HG03571 (cell line): Measurements from ENCODE around the gene NKD1.

Source experiments
- ATAC-seq: cut with Tn5 transposase; IDR thresholded peaks from one replicate; pipeline ENCODE4 v1.9.1; 2021; ENCODE audit not compliant: unreplicated experiment

The NKD1 gene

DNA sequence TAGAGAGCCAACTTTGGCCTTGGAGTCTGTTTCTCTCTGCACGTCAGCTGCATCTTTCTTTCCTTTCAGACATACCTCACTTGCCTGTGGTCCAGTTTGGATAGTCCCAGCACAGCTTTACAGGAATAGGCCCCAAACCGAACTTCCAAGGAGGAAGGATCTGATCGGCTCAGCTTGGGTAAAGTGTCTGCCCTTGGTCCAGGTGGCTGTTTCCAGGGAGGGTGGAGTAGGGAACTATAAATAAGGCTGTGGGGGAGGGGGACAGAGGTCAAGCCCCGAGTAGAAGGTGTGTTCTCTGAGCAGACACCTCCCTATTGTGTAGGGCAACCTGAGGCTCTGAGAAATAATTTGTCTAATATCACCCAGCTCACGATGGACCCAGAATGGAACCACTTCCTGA is 29.2 kb upstream of the NKD1 start:
- ATAC-seq, result no peak

DNA sequence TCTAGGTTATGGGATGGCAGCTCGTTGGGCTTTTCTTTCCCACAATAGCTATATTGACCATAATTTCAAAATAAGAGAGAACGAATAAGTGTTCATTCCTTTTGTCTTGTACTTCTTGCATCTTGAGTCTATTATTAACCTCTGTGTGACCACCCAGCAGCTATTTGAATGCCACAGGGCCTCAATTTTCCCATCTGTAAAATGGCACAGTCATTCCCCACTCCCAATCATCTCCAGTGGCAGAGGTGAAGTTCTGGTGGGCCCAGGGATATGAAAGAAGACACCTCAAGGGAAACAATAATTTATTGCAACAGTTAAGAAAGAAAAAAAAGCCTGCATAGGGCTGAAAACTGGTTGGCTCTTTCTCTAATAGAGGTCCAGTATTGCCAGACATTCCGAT is 28.6 kb upstream of the NKD1 start:
- no peak for ATAC-seq

DNA sequence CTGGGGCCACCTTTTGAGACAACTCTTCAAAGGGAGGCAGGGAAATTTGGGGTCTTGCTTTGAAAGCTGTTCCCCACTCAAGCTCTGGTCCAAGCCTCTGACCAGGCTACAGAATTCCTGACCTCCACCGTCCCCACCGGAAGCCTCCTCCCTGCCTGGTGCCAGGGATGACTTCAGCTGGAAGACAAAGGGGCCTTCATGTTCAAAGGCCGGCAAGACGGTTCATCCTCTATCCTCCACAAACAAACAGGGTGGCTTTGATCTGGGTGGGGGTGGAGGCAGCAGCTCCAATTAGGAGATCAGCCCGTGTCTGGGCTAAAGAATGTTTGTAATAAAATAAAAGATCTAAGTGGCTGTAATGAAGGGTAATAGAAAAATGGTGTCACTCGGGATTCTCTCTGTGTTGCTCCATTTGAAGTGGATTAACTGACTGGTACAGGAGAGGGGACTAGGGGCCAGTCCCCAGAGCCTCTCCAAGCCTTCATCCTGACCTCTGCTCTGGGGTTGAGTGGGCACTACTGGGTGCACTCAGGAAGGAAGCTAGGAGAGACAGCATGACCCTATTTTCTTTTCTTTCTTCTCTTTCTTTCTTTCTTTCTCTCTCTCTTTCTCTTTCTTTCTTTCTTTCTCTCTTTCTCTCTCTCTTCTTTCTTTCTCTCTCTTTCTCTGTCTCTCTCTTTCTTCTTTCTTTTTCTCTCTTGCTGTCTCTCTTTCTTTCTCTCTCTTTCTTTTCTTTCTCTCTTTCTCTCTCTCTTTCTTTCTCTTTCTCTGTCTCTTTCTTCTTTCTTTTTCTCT is 27.5 kb upstream of the NKD1 start:
- no peak for ATAC-seq

DNA sequence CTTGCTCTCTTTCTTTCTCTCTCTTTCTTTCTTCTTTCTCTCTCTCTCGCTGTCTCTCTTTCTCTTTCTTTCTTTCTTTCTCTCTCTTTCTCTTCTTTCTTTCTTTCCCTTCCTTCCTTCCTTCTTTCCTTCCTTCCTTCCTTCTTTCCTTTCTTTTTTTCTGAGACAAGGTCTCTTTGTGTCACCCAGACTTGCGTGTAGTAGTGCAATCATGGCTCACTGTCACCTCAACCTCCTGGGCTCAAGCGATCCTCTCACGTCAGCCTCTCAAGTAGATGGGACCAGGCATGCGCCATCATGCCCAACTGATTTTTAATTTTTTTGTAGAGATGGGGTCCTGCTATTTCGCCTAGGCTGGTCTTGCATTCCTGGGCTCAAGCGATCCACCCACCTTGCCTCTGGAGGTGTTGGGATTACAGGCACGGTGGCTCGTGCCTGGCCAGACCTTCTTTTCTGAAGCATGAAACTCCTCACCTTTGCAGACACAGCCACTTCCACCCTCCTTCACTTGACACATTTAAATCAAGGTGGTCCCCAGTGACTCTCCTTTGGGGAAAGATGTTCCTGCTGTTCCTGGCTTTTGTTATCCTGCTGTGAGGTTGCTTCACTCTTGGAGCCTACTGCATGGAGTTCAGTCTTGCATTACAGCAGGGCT is 26.8 kb upstream of the NKD1 start:
- ATAC-seq, result no peak

DNA sequence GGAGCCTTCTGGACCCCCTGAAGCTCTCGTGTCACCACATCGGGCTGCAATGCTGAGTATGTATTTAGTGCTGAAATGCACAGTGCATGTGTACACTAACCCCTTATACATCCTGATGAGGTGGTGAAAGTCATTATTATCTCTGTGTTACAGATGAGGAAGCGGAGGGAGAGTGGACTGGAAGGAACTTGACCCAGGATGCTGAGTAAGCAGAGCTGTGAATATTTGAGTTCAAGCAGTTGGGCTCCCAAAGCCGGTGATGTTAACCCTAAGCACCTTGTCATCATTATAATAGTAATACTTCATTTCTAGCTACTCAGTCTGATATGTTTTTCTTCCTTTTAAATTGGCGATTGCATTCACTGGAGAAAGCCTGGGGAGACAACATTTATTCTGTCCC is 25.9 kb upstream of the NKD1 start:
- ATAC-seq, result no peak

DNA sequence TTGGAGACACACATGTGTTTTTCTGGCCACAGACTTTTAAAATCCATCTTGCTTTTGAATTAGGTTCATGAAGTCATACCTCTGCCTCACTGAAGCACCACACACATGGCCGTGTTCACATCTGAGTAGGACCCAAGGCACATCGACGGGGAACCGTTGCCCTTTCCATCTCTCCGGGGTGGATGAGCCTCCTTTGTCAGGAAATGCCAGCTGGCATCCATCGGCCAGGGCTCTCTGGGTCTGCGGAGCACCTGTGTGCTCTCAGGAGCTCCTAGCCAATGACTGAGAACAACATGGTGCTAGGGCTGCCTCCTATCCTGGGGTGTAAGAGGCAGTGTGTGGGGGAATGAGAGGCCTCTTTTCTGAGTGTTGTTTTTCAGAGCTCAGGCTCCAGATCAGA is 24.5 kb upstream of the NKD1 start:
- ATAC-seq, result no peak

DNA sequence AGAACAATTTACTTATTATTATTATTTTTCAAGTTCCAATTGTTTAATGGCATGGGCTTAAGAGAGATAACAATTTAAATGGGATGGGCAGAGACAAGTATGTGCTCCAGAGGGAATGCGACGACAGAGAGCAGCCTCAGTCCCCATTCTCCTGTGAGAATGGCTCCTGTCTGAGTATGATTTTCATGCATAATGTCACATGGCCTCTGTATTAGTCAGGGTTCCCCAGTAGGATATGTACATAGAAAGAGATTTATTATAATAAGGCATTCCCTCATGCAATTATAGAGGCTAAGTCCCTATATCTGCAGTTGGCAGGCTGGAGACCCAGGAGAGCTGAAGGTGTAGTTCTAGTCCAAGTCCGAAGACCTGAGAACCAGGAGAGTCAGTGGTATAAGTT is 22.9 kb upstream of the NKD1 start:
- no peak for ATAC-seq

DNA sequence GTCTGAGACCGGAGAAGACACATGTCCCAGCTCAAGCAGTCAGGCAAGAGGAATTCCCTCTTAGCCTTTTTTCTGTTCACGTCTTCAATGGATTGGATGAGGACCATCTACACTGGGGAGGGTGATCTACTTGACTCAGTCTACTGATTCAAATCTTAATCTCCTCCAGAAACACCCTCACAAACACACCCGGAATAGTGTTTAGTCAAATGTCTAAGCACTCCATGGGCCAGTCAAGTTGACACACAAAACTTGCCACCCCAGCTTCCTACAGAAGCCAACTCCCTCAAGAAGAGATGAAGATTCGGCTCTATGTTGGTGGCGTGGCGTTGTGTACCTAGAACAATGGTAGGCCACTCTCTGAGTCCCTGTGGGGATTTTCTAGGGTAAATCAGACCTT is 22.5 kb upstream of the NKD1 start:
- no peak for ATAC-seq

DNA sequence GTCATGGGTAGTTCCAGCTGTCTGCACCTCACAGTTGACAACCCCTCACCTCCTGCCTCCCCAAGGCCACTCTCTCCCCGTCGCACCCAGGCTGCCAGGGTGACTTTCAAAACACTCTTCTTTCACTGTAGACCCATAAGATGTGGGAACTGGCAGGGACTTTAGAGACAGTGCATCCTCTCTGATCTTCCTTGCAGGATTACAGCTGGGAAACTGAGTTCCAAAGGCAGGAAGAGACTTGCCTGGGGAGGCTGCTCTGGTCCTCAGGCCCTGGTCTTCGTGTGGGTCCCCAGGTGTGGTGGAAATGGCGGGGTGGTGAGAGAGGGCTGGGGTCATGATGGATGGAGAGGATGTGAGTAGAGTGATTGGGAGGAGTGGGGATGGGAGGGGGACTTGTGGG is 21.9 kb upstream of the NKD1 start:
- ATAC-seq, result no peak

DNA sequence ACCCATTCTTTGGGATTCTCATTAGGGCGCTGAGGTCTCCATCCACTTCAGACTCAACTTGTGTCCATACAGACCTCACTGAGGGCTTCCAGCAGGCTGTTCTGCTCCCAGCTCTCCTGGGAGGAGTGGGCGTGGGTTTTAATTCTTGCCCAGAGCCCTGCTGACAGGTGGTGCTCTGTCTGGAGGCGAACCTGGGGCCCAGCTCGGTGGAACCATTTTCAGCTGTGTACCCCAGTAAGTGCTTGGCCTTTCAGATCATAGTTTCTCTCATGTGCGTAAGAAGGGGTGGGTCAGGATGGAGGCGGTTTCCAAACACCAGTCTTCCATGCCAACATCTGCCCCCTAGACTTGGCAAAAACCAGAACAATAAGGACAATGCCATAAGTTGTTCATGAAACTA is 21.4 kb upstream of the NKD1 start:
- no peak for ATAC-seq

DNA sequence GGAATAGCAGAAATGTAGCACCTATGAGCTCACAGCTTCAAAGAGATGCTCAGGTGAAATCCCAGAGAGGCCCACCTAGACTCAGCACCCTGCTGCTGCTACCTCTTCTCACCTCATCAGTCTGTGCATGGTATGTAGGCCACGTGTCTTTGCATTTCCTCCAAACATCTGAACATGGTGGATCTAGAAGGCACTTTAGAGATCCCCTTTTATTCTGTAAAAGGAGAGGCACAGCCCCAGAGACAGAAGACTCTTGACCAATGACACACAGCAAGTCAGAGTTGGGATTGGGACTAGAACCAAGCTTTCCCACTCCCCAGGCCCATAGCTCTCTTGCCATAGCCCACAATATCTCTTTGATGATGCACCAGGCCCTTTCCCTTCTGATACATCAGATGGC is 19.4 kb upstream of the NKD1 start:
- no peak for ATAC-seq

DNA sequence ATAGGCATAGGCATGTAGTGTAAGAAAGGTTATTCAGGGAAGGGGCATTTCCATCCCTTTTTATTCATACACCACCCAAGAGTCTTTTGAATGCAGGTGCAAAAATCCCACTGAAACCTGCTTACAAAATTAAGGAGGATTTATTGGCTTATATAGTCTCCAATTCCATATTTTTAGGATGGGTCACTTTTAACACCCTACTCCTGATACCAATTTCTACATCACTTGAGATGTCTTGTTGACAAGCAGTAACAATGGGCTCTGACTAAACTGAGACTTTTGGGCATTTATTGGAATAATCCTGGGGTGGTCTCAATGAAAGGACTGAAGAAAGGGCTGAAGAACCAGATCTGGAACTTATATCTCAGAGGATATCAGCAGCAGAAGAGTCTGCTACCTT is 18.9 kb upstream of the NKD1 start:
- ATAC-seq, result no peak

DNA sequence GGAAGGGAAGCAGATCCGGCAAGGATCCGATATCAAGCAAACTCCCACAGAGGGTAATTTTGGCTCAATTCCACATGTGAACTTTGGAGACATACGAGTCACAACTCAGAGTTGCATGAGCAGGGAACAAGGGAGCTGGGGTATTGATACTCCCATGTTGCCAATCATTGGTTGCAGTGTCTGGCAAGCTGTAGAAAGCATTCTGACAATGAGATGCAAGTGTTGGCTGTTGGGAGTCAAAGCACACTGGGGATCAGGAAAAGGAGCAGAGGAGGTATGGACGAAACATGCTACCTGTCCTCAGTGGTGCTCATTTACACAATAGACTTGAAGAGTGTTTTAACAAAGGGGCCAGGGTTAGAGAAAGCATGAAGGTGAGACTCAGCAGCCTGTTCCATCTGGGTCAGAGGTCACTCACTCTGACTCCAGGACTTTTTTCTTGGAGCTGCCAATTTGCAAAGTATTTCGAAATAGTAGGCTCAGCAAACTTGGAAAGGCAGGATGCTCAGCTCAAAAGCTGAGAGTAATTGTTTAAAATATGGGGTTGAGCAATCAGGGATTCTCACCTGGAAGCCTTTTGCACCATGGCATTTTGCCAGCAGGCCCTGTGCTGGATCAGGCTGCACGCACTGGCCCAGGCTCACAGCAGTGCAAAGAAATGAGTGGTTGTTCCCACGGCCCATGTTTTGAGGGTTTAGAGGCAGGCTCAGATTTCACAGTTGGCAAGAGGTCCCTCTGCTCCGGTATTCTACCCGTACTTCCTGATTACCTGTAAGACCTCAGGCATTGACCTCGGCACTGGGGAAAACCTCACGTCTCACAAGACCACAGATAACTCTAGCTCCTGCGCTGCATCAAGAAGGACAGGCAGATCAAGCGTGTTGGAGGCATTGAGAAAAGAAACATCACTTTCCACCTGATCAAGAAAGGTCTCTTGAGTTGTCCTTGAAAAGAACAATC is 17.6 kb upstream of the NKD1 start:
- ATAC-seq, result no peak

DNA sequence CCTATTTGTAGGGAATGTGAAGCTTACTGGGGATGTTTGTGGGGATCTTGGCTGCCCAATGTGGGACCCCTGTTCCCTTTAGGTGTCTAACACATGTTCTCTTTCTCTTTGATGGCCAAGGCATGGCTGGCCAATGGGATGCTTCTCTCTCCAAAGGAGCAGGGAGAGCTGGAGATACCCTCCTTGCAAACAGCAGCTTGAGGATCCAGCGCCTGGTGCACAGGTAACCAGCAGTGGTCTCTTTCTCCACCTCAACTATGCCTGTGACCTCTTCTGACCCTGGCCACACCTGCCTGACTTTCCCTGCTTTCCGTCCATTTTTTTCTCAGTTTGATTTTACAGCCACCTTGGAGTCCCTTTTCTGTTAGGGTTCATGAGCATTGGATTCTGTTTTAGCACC is 16.8 kb upstream of the NKD1 start:
- ATAC-seq, result no peak

DNA sequence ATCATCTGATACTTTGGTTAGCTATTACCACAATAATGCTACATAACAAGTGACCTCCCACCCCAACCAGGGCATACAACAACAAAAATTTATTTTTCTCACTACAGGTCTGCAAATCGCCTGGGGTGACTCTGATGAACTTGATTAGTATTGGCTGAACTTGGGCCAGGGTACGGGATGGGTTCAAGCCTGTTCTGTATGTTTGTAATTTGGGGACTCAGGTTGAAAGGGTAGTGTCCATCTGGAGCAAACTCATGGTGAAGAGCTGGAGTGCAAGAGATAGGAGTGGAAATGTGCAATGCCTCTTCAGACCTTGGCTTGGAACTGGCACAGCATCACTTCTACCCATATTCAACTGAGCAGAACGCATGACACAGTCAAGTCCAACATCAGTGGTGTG is 16.3 kb upstream of the NKD1 start:
- ATAC-seq, result no peak

DNA sequence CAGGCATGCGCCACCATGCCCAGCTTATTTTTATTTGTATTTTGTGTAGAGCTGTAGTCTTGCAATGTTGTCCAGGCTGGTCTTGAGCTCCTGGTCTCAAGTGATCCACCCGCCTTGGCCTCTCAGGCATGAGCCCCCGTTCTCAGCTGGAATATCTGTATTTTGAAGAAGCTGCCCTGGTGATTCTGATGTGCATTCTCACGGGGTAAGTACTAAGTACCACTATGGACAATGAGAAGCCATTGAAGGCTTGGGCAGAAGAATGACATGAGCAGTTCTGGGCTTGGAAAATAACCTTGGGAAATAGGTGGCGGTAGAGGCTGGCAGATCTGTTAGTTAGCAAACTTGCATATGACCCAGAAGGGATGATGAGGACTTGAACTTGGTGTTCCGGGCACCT is 15.6 kb upstream of the NKD1 start:
- no peak for ATAC-seq

DNA sequence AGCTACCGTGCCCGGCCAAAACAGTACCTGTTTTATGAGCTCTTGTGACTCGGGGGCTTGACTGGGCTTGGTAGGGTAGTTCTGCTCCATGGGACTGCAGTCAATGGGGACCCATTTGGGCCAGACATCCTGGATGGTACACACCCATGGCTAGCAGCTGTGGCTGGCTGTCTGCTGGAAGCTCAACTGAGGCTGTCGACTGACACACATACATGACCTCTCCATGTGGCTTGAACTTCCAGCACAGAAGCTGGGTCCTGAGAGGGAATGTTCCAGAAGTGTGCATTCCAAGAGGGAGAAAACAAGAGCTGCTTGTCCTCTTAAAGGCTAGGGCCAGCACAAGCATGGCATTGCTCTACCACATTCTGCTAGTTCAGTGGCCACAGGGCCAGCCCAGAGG is 14.9 kb upstream of the NKD1 start:
- no peak for ATAC-seq

DNA sequence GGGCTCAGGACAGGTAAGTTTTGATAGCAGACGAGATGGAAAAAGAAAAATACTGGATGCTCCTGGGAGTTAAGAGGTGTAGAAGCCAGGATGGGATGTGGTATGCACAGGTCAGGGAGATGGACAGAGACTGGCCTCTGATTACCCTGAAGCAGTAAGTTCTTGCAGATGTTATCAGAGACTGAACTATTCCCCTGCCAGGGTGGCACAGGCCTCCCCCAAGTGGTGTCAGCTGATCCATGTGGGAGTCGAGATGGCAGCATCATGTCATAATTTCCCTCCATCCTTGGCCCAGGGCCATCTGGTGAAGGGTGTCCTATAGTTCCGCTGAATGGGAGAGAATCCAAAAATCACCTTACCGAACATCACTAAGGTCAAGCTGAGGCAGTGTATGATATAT is 14.1 kb upstream of the NKD1 start:
- ATAC-seq, result no peak

DNA sequence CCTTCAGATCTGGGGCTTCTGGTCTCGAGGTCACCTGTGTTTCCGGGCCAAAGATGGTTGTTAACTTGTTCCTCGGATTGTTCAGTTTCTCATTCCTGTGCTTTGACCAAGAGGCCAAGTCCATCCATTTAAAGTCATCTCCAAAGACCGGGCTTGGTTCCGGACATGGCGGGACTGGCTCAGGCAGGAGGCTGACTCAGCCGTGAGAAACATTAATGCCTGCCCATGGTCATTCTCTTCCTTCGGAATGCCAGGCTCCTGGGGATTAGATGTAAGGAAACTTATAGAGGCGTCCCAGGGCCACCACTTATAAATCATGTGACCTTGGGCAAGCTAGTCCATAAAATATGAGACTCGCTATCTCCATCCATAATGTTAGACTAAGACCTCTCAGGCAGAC is 13.6 kb upstream of the NKD1 start:
- ATAC-seq, result no peak

DNA sequence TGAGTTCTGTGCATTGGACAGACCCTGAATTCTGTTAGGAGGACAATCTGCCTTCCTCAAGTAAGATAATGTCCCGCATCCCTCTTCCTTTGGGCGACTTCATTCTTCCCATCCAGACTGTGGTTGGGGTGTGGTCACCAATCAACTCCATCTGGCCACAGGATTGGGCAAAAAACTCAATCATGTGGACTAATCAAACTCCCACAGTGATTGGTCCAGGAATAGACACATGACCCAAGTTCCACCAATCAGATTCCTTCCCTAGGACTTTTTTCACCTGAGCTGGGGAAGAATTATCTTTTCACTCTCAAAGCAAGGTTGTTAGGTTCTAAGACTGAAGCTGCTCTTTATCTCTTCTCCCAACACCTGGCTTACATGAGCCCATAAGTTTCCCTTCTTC is 13.2 kb upstream of the NKD1 start:
- no peak for ATAC-seq

DNA sequence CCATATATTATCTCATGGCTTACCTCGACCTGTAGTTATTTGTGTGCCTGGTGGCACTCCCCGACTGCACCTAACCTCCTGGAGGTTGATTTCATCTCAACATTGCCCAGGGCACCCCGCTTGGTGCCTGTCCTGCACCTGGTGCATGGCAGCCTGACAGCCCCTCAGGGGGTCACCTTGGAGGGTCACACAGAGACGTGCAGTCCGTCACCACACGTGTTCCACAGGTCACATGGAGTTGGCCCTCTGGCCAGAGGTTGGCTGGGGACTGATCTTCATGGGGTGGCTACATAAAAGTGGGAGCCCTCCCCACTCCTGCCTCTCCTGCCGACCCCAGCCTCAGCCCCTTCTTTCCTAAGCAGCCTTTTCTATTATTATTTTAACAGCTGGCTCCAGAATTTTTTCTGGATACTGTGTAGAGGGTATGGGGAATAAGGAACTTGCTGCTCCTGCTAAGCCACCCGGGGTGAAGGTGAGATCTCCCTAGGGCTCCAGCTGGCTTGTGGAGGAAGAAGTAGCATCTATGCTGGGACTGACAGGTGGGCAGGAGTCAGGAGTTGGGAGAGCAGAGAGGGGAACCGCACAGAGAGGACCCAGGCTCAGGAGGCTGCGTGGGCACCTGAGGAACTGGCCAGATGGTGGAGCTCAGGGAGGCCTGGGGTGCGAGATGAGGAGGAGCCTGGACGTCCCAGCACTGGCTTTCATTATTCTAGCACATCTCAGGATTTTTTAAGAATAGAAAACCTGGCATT is 12.5 kb upstream of the NKD1 start:
- no peak for ATAC-seq
